HEK293 (cell line): ENCODE data around the gene KANSL1L.

Source experiments
- CTCF ChIA-PET: fragments of 350-600 bp; formaldehyde crosslinking; extraction: SDS; loops from one replicate; lab custom pipeline; 2021; ENCODE audit warnings: antibody characterized with exemption; lab: Yijun Ruan, JAX
- POLR2A ChIA-PET: fragments of 300-600 bp; formaldehyde crosslinking; extraction: SDS; loops from one replicate; lab custom pipeline; 2020; ENCODE audit warnings: antibody characterized with exemption, inconsistent platforms; lab: Yijun Ruan, JAX
- H3K27ac ChIP-seq: fragments of 200-500 bp; sonication (Bioruptor generic); 2 replicates; pipeline ENCODE4 v1.5.1; 2014; ENCODE audit warnings: low read depth, low read length, control low read depth, inconsistent platforms; ENCODE audit errors: extremely low read depth
- H3K36me3 ChIP-seq, 2 experiments: fragments of 200-500 bp in 1 of 2; sonication (Bioruptor generic) in 1 of 2; 1 replicate in 1 of 2; 2 replicates in 1 of 2; pipeline ENCODE4 v1.5.1; 2014 to 2017; ENCODE audit warnings: inconsistent platforms in 2 of 2, low read length in 2 of 2; ENCODE audit not compliant: control insufficient read depth in 2 of 2, insufficient read depth in 1 of 2
- H3K4me1 ChIP-seq: fragments of 200-500 bp; sonication (Bioruptor generic); 2 replicates; pipeline ENCODE4 v1.5.1; 2014; ENCODE audit warnings: mild to moderate bottlenecking, low read length, inconsistent platforms; ENCODE audit not compliant: control insufficient read depth, insufficient read depth
- H3K4me3 ChIP-seq: 2 replicates; pipeline ENCODE4 v1.5.1; 2011; ENCODE audit warnings: low read depth, mild to moderate bottlenecking, control low read depth, low read length, moderate library complexity
- H3K9me3 ChIP-seq: fragments of 200-500 bp; sonication (Bioruptor generic); 2 replicates; pipeline ENCODE4 v1.5.1; 2014; ENCODE audit warnings: low read depth, low read length, inconsistent platforms; ENCODE audit not compliant: control insufficient read depth, insufficient read depth
- ATF2 ChIP-seq: fragments of 450-650 bp; formaldehyde crosslinking; IDR thresholded peaks from 2 replicates; pipeline ENCODE4 v1.5.1; 2016; ENCODE audit warnings: missing biosample characterization, missing genetic modification characterization, low read depth
- KLF1 ChIP-seq: fragments of 450-650 bp; formaldehyde crosslinking; IDR thresholded peaks from 2 replicates; pipeline ENCODE4 v1.5.1; 2016; ENCODE audit warnings: missing biosample characterization, missing genetic modification characterization
- SCRT2 ChIP-seq: fragments of 450-650 bp; formaldehyde crosslinking; IDR thresholded peaks from 2 replicates; pipeline ENCODE4 v1.5.1; 2016; ENCODE audit warnings: missing biosample characterization, missing genetic modification characterization
- YY1 ChIP-seq: fragments of 450-650 bp; formaldehyde crosslinking; IDR thresholded peaks from 2 replicates; pipeline ENCODE4 v1.5.1; 2018; ENCODE audit warnings: missing biosample characterization, missing genetic modification characterization
- YY2 ChIP-seq: fragments of 450-650 bp; formaldehyde crosslinking; IDR thresholded peaks from 2 replicates; pipeline ENCODE4 v1.5.1; 2016; ENCODE audit warnings: missing biosample characterization, missing genetic modification characterization
- ZBTB6 ChIP-seq: fragments of 450-650 bp; formaldehyde crosslinking; IDR thresholded peaks from 2 replicates; pipeline ENCODE4 v1.5.1; 2017; ENCODE audit warnings: missing biosample characterization, missing genetic modification characterization
- ZNF112 ChIP-seq: fragments of 450-650 bp; formaldehyde crosslinking; IDR thresholded peaks from 2 replicates; pipeline ENCODE4 v1.5.0; 2017; ENCODE audit warnings: missing biosample characterization, missing genetic modification characterization
- ZNF114 ChIP-seq: fragments of 450-650 bp; formaldehyde crosslinking; IDR thresholded peaks from 2 replicates; pipeline ENCODE4 v1.5.0; 2017; ENCODE audit warnings: missing biosample characterization, missing genetic modification characterization
- ZNF132 ChIP-seq: fragments of 450-650 bp; formaldehyde crosslinking; IDR thresholded peaks from 2 replicates; pipeline ENCODE4 v1.5.1; 2017; ENCODE audit warnings: missing biosample characterization, missing genetic modification characterization, borderline replicate concordance
- ZNF140 ChIP-seq: fragments of 450-650 bp; formaldehyde crosslinking; IDR thresholded peaks from 2 replicates; pipeline ENCODE4 v1.5.1; 2016; ENCODE audit warnings: missing biosample characterization, missing genetic modification characterization
- ZNF155 ChIP-seq: fragments of 450-650 bp; formaldehyde crosslinking; IDR thresholded peaks from 2 replicates; pipeline ENCODE4 v1.5.1; 2016; ENCODE audit warnings: missing biosample characterization, missing genetic modification characterization
- ZNF157 ChIP-seq: fragments of 450-650 bp; formaldehyde crosslinking; IDR thresholded peaks from 2 replicates; pipeline ENCODE4 v1.5.1; 2016; ENCODE audit warnings: missing biosample characterization, missing genetic modification characterization
- ZNF169 ChIP-seq: fragments of 450-650 bp; formaldehyde crosslinking; IDR thresholded peaks from 2 replicates; pipeline ENCODE4 v1.5.1; 2016; ENCODE audit warnings: missing biosample characterization, missing genetic modification characterization
- ZNF24 ChIP-seq: fragments of 450-650 bp; formaldehyde crosslinking; IDR thresholded peaks from 2 replicates; pipeline ENCODE4 v1.5.1; 2016; ENCODE audit warnings: missing biosample characterization, missing genetic modification characterization
- ZNF248 ChIP-seq: fragments of 450-650 bp; formaldehyde crosslinking; IDR thresholded peaks from 2 replicates; pipeline ENCODE4 v1.5.1; 2017; ENCODE audit warnings: missing biosample characterization, missing genetic modification characterization
- ZNF274 ChIP-seq, 2 experiments: fragments of 200-500 bp in 1 of 2; fragments of 450-650 bp in 1 of 2; sonication (Bioruptor generic) in 1 of 2; formaldehyde crosslinking in 1 of 2; IDR thresholded peaks; 2 replicates each; pipeline versions ENCODE4 v1.5.1 to v1.6.1; 2014 to 2016; ENCODE audit warnings: borderline replicate concordance in 1 of 2, inconsistent platforms in 1 of 2, low read length in 1 of 2, missing biosample characterization in 1 of 2, missing genetic modification characterization in 1 of 2
- ZNF280D ChIP-seq: fragments of 450-650 bp; formaldehyde crosslinking; IDR thresholded peaks from 2 replicates; pipeline ENCODE4 v1.5.1; 2016; ENCODE audit warnings: missing biosample characterization, missing genetic modification characterization
- ZNF449 ChIP-seq: fragments of 450-650 bp; formaldehyde crosslinking; IDR thresholded peaks from 2 replicates; pipeline ENCODE4 v1.5.1; 2017; ENCODE audit warnings: missing biosample characterization, mild to moderate bottlenecking, missing genetic modification characterization, moderate library complexity
- ZNF513 ChIP-seq: fragments of 450-650 bp; IDR thresholded peaks from 2 replicates; pipeline ENCODE4 v1.5.1; 2018; ENCODE audit warnings: missing biosample characterization, missing genetic modification characterization
- ZNF521 ChIP-seq: fragments of 450-650 bp; formaldehyde crosslinking; IDR thresholded peaks from 2 replicates; pipeline ENCODE4 v1.5.1; 2017; ENCODE audit warnings: missing biosample characterization, mild to moderate bottlenecking, missing genetic modification characterization
- ZNF529 ChIP-seq: fragments of 450-650 bp; formaldehyde crosslinking; IDR thresholded peaks from 2 replicates; pipeline ENCODE4 v1.5.1; 2017; ENCODE audit warnings: missing genetic modification characterization, missing biosample characterization; ENCODE audit not compliant: insufficient replicate concordance
- ZNF571 ChIP-seq: fragments of 450-650 bp; formaldehyde crosslinking; IDR thresholded peaks from 2 replicates; pipeline ENCODE4 v1.5.0; 2017; ENCODE audit warnings: missing biosample characterization, missing genetic modification characterization
- ZNF701 ChIP-seq: fragments of 450-650 bp; formaldehyde crosslinking; IDR thresholded peaks from 2 replicates; pipeline ENCODE4 v1.5.1; 2016; ENCODE audit warnings: missing biosample characterization, missing genetic modification characterization
- ZNF76 ChIP-seq: fragments of 450-650 bp; formaldehyde crosslinking; IDR thresholded peaks from 2 replicates; pipeline ENCODE4; 2016; ENCODE audit warnings: low read depth, missing biosample characterization, missing genetic modification characterization, borderline replicate concordance
- ZNF792 ChIP-seq: fragments of 450-650 bp; formaldehyde crosslinking; IDR thresholded peaks from 2 replicates; pipeline ENCODE4 v1.5.1; 2016; ENCODE audit warnings: missing biosample characterization, missing genetic modification characterization
- ZNF837 ChIP-seq: fragments of 450-650 bp; formaldehyde crosslinking; IDR thresholded peaks from 2 replicates; pipeline ENCODE4 v1.5.1; 2016; ENCODE audit warnings: missing biosample characterization, missing genetic modification characterization
- ZSCAN16 ChIP-seq: fragments of 450-650 bp; formaldehyde crosslinking; IDR thresholded peaks from 2 replicates; pipeline ENCODE4 v1.5.1; 2016; ENCODE audit warnings: missing biosample characterization, missing genetic modification characterization

KANSL1L gene

GRCh38 chr2:210072493-210072892 lies 98.7 kb downstream of the KANSL1L start:
- H3K4me1 ChIP-seq, result no peaks in the 10 kb centered on the region
- CTCF ChIA-PET, result interaction anchor here (0.6 to 1.5 kb wide), 5 partner anchors 104 to 1449 kb away, joined by 3 to 4 read pairs (median 3); no protein-coding TSS in a partner anchor
- no peak overlapping the region for H3K27ac ChIP-seq
- H3K36me3 ChIP-seq, result no peaks in the 10 kb centered on the region
- H3K9me3 ChIP-seq, result no peaks in the 10 kb centered on the region
- no peak overlapping the region for H3K4me3 ChIP-seq
- POLR2A ChIA-PET, result no interaction called here
- TF ChIP-seq ZNF449 (tag by site-specific recombination) (no peak), ZNF513 (tag by site-specific recombination) (no peak), ZNF274 (IDR thresholded peaks at IDR 0.05; ENCODE audit: low read length) (no peak), ZNF274 (tag by site-specific recombination; IDR thresholded peaks at IDR 0.05; ENCODE audit: borderline replicate concordance) (no peak), ZNF155 (tag by site-specific recombination) (no peak), ZNF24 (tag by site-specific recombination) (no peak), YY2 (no peak), ZNF114 (no peak), ZNF169 (tag by site-specific recombination) (no peak), ZSCAN16 (tag by site-specific recombination) (no peak), ATF2 (tag by site-specific recombination) (no peak), ZBTB6 (tag by site-specific recombination) (no peak), ZNF521 (tag by site-specific recombination) (no peak), ZNF571 (tag by site-specific recombination) (no peak), ZNF132 (tag by site-specific recombination) (no peak), KLF1 (no peak), SCRT2 (no peak), ZNF112 (no peak)

GRCh38 chr2:210063306-210063705 lies 107.9 kb downstream of the KANSL1L start:
- Histone ChIP-seq H3K4me1 (no peaks in the 10 kb centered on the region), H3K27ac (no peak overlapping the region), H3K4me3 (no peak overlapping the region), H3K9me3 (no peaks in the 10 kb centered on the region), H3K36me3 (no peaks in the 10 kb centered on the region)
- POLR2A ChIA-PET, result no interaction called here
- CTCF ChIA-PET, result no interaction called here
- TF ChIP-seq ZNF513 (tag by site-specific recombination) (no peak), ZNF76 (tag by site-specific recombination) (no peak), ZNF24 (tag by site-specific recombination) (no peak), ZNF529 (tag by site-specific recombination) (no peak), ZNF837 (tag by site-specific recombination) (no peak), ZNF157 (tag by site-specific recombination) (no peak), ZNF701 (tag by site-specific recombination) (no peak), ZNF792 (no peak), YY1 (tag by site-specific recombination) (no peak), ZNF521 (tag by site-specific recombination) (no peak), ZNF280D (tag by site-specific recombination) (no peak), ZNF248 (tag by site-specific recombination) (no peak), ZNF140 (tag by site-specific recombination) (no peak)
